Keratinocyte (primary cell): ENCODE results near the gene OR4E2. TPM values are rescaled to one million over a fixed set of nuclear protein-coding genes. Genes with fewer than 3 reads are reported as not detected.

ENCODE experiments used
- DNase-seq: peaks from one replicate; pipeline ENCODE4 v3.0.0-alpha.2; 2011; ENCODE audit warnings: low read depth, missing footprints, low spot score
- FAIRE-seq: peaks from 2 replicates; lab custom pipeline; 2011; peaks lifted over from hg19 to GRCh38; lab: Jason Lieb, UNC
- H2AFZ ChIP-seq: 2 replicates; pipeline ENCODE4 v1.6.0; 2012; ENCODE audit warnings: low read length, control low read depth, inconsistent platforms; ENCODE audit not compliant: control insufficient read depth
- H3K27ac ChIP-seq: 2 replicates; pipeline ENCODE4 v1.5.1; 2011; ENCODE audit warnings: low read length; ENCODE audit not compliant: control insufficient read depth, insufficient read depth
- H3K27me3 ChIP-seq: 3 replicates; pipeline ENCODE4 v1.6.0; 2011; ENCODE audit warnings: low read length; ENCODE audit not compliant: control insufficient read depth, insufficient read depth; ENCODE audit errors: extremely low read depth
- H3K36me3 ChIP-seq, 2 experiments: 2 replicates in 1 of 2; 3 replicates in 1 of 2; pipeline ENCODE4 v1.5.1; 2011; ENCODE audit warnings: low read length in 2 of 2, mild to moderate bottlenecking in 1 of 2; ENCODE audit not compliant: control insufficient read depth in 2 of 2, insufficient read depth in 2 of 2; ENCODE audit errors: extremely low read depth in 1 of 2
- H3K4me1 ChIP-seq: 3 replicates; pipeline ENCODE4 v1.5.1; 2011; ENCODE audit warnings: low read length; ENCODE audit not compliant: control insufficient read depth, insufficient read depth; ENCODE audit errors: extremely low read depth
- H3K4me2 ChIP-seq: 3 replicates; pipeline ENCODE4 v1.6.0; 2011; ENCODE audit warnings: low read depth, low read length; ENCODE audit not compliant: control insufficient read depth, insufficient read depth; ENCODE audit errors: extremely low read depth
- H3K4me3 ChIP-seq, 3 experiments: fragments of 200-600 bp in 1 of 3; sonication (generic) in 1 of 3; 2 replicates in 2 of 3; 3 replicates in 1 of 3; pipeline ENCODE4 v1.5.1; 2011 to 2016; ENCODE audit warnings: low read length in 3 of 3, mild to moderate bottlenecking in 3 of 3, control low read depth in 2 of 3, inconsistent platforms in 1 of 3, low read depth in 1 of 3, mixed read lengths in 1 of 3, mixed run types in 1 of 3, moderate library complexity in 1 of 3; ENCODE audit not compliant: control insufficient read depth in 2 of 3, insufficient read depth in 2 of 3; ENCODE audit errors: extremely low read depth in 1 of 3
- H3K79me2 ChIP-seq: 2 replicates; pipeline ENCODE4 v1.6.0; 2012; ENCODE audit warnings: low read length; ENCODE audit not compliant: control insufficient read depth, insufficient read depth
- H3K9ac ChIP-seq: 3 replicates; pipeline ENCODE4 v1.6.0; 2011; ENCODE audit warnings: low read length; ENCODE audit not compliant: control insufficient read depth, insufficient read depth; ENCODE audit errors: extremely low read depth
- H3K9me1 ChIP-seq: 3 replicates; pipeline ENCODE4 v1.6.0; 2011; ENCODE audit warnings: low read length; ENCODE audit not compliant: control insufficient read depth, insufficient read depth; ENCODE audit errors: extremely low read depth
- H3K9me3 ChIP-seq: 2 replicates; pipeline ENCODE4 v1.5.1; 2012; ENCODE audit warnings: low read depth, low read length; ENCODE audit not compliant: control insufficient read depth
- H4K20me1 ChIP-seq: 3 replicates; pipeline ENCODE4 v1.6.0; 2011; ENCODE audit warnings: low read length; ENCODE audit not compliant: control insufficient read depth, insufficient read depth; ENCODE audit errors: extremely low read depth
- EZH2 ChIP-seq: IDR thresholded peaks from one replicate; pipeline ENCODE4 v1.6.1; 2012; ENCODE audit warnings: inconsistent platforms, mild to moderate bottlenecking, low read length, moderate library complexity
- dilution Hi-C: fragments of 300-500 bp; cut with MboI; formaldehyde crosslinking; loops from one replicate; pipeline ENCODE4 v1.7.0; 2020; ENCODE audit warnings: low sequenced_read_pairs; ENCODE audit not compliant: extremely low pct_ligation_motif_present
- polyA plus RNA-seq, 5 experiments: library from polyadenylated mRNA; depleted of rRNA in 3 of 5; stranded (reverse) in 3 of 5; stranded (forward) in 1 of 5; unstranded in 1 of 5; fragments of >200 nt; gene quantifications; 1 replicate in 1 of 5; 2 replicates in 3 of 5; 3 replicates in 1 of 5; pipeline versions ENCODE4 v1.2.1 to v1.2.3, GENCODE V29; 2011 to 2012; ENCODE audit warnings: missing spikeins in 2 of 5, low read depth in 1 of 5, low replicate concordance in 1 of 5
- TF ChIP-seq, protein P1 (sequence below), 3 experiments: IDR thresholded peaks in 1 of 3; conservative IDR thresholded peaks in 1 of 3; optimal IDR thresholded peaks in 1 of 3; 2 replicates in 2 of 3; 3 replicates in 1 of 3; pipeline versions ENCODE3 to v1.5.1; 2011; ENCODE audit warnings: low read length in 3 of 3, mild to moderate bottlenecking in 3 of 3, moderate library complexity in 2 of 3, control low read depth in 1 of 3, inconsistent platforms in 1 of 3; ENCODE audit not compliant: insufficient read depth in 2 of 3; ENCODE audit errors: extremely low read depth in 1 of 3

OR4E2 gene
- polyA plus RNA-seq, 1 donor (not counting 4 experiments of a cell fraction or from before 2014, with no cell fraction given), result not detected

DNA sequence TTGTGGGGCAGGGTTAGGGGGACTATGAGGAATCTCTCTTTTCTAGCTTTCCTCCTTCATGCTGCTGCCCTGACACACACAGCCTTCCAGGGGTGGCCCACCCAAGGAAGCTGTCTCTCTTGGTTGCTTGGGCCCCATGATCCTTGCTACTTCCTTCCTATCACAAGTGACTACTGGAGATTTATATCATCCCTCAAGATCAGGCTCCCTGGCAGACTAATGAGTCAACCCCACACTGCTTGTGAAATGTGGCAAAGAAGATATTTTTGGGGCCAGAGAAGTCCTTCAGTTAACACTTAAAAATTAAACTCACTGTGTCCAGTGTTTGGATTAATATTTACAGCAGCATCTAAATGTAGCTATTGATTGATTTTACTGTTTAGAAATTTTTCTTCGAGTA is 18.5 kb downstream of the OR4E2 start:
- no peak overlapping the region for H3K4me2 ChIP-seq
- no peaks in the 10 kb centered on the region for H3K79me2 ChIP-seq
- no peak for TF ChIP-seq EZH2
- TF ChIP-seq, protein P1, sequence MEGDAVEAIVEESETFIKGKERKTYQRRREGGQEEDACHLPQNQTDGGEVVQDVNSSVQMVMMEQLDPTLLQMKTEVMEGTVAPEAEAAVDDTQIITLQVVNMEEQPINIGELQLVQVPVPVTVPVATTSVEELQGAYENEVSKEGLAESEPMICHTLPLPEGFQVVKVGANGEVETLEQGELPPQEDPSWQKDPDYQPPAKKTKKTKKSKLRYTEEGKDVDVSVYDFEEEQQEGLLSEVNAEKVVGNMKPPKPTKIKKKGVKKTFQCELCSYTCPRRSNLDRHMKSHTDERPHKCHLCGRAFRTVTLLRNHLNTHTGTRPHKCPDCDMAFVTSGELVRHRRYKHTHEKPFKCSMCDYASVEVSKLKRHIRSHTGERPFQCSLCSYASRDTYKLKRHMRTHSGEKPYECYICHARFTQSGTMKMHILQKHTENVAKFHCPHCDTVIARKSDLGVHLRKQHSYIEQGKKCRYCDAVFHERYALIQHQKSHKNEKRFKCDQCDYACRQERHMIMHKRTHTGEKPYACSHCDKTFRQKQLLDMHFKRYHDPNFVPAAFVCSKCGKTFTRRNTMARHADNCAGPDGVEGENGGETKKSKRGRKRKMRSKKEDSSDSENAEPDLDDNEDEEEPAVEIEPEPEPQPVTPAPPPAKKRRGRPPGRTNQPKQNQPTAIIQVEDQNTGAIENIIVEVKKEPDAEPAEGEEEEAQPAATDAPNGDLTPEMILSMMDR (optimal IDR thresholded peaks at IDR 0.05 in 1 of 3, IDR thresholded peaks at IDR 0.05 in 1 of 3, conservative IDR thresholded peaks at IDR 0.05 in 1 of 3; ENCODE audit: extremely low read depth in 1 of 3, insufficient read depth in 2 of 3, low read length in 3 of 3), result no peak
- H3K36me3 ChIP-seq, result no peaks in the 10 kb centered on the region
- no peak overlapping the region for H3K4me3 ChIP-seq
- no peaks in the 10 kb centered on the region for H3K4me1 ChIP-seq
- no peaks in the 10 kb centered on the region for H3K27me3 ChIP-seq
- DNase-seq (no peak), FAIRE-seq (no peak)
- no peaks in the 10 kb centered on the region for H4K20me1 ChIP-seq
- H3K9ac ChIP-seq, result no peak overlapping the region
- dilution Hi-C loops, result no loop called here
- H3K9me3 ChIP-seq, result no peaks in the 10 kb centered on the region
- no peak overlapping the region for H2AFZ ChIP-seq
- H3K9me1 ChIP-seq, result no peaks in the 10 kb centered on the region
- H3K27ac ChIP-seq, result no peak overlapping the region

- H4K20me1 ChIP-seq, result no peaks in the 10 kb centered on the region
- no peak within 1 kb of the TSS for H3K27ac ChIP-seq
- H3K79me2 ChIP-seq, result no peaks in the 10 kb centered on the region
- H3K4me2 ChIP-seq, result no peak within 1 kb of the TSS
- DNase-seq, result no peak
- H3K27me3 ChIP-seq, result no peaks in the 10 kb centered on the region
- H3K36me3 ChIP-seq, result no peaks in the 10 kb centered on the region
- H3K9me3 ChIP-seq, result no peaks in the 10 kb centered on the region
- dilution Hi-C loops, result no loop called here
- H3K9me1 ChIP-seq, result no peaks in the 10 kb centered on the region
- FAIRE-seq, result no peak
- TF ChIP-seq, protein P1 (optimal IDR thresholded peaks at IDR 0.05 in 1 of 3, IDR thresholded peaks at IDR 0.05 in 1 of 3, conservative IDR thresholded peaks at IDR 0.05 in 1 of 3; ENCODE audit: extremely low read depth in 1 of 3, insufficient read depth in 2 of 3, low read length in 3 of 3), result no peak
- TF ChIP-seq EZH2, result no peak
- H3K4me3 ChIP-seq, result no peak within 1 kb of the TSS
- no peak within 1 kb of the TSS for H2AFZ ChIP-seq
- H3K4me1 ChIP-seq, result no peaks in the 10 kb centered on the region
- no peak within 1 kb of the TSS for H3K9ac ChIP-seq
Measured at GRCh38 chr14:21673718-21674117, 20.1 kb downstream of the OR4E2 start, which contains the start of gene OR4E1. Gene OR4E1 (minus strand): TSS chr14:21673818. CDS start chr14:21670935, 2,883 bp downstream.
